Measurements from ENCODE around the gene ORM2. TPM values are rescaled to one million over a fixed set of nuclear protein-coding genes. Genes with fewer than 3 reads are reported as not detected.

Gene ORM2
- total and polyA plus RNA-seq, 2 of the 4 experiments (the other 2 are of a cell fraction) = not detected

DNA sequence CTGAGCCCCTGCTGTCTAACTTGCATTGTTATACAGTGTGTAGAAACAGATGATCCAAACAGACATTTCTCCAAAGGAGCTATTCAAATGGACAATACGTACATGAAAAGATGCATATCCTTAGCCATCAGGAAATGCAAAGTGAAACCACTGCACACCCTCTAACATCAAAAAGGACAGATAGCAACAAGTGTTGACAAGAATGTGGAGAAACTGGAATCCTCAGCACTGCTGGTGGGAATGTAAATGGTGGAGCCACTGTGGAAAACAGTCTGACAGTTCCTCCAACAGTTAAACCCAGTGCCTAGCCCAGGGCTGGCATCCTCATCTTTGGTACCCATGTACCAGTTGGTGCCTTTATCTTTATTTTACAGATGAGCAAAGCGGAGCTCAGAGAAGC lies 8.5 kb downstream of the ORM2 start:
- Histone ChIP-seq H2BK15ac (ENCODE audit: low read depth, low read length) (no peak overlapping the region), H3K4me3 (ENCODE audit: insufficient read depth, low read depth, low read length) (no peak overlapping the region), H3K4ac (ENCODE audit: low read depth, low read length) (no peak overlapping the region), H2AFZ (replicated peaks; ENCODE audit: low read length, poor library complexity) (no peak overlapping the region), H2AK5ac (ENCODE audit: low read depth, low read length) (no peak overlapping the region), H4K5ac (ENCODE audit: low read depth, low read length) (no peak overlapping the region), H2BK5ac (ENCODE audit: low read depth, low read length, poor library complexity, severe bottlenecking) (no peak overlapping the region), H2BK120ac (ENCODE audit: low read depth, low read length) (no peak overlapping the region), H2AK9ac (replicated peaks; ENCODE audit: low read depth, low read length, poor library complexity) (no peak overlapping the region), H3K36me3 (ENCODE audit: control insufficient read depth, insufficient read depth, low read length) (peaks cover 50% of the 10 kb centered on the region), H4K8ac (ENCODE audit: low read depth in 2 of 2, low read length in 2 of 2) (no peak overlapping the region), H4K91ac (ENCODE audit: insufficient read depth, low read depth, low read length) (no peak overlapping the region), H3K23ac (ENCODE audit: low read depth, low read length) (no peak overlapping the region), H3K4me1 (ENCODE audit: control insufficient read depth, insufficient read depth, low read length) (no peaks in the 10 kb centered on the region), H3K4me2 (ENCODE audit: low read depth, low read length) (no peak overlapping the region), H3K9me1 (ENCODE audit: insufficient read depth, low read length) (no peaks in the 10 kb centered on the region; the same call in 1 of the 2 replicates), H3K9ac (ENCODE audit: low read depth, low read length) (no peak overlapping the region), H3K14ac (replicated peaks; ENCODE audit: low read depth, low read length) (no peak overlapping the region), H3K56ac (ENCODE audit: extremely low read depth, insufficient read depth, low read length) (no peak overlapping the region), H3K79me1 (ENCODE audit: low read depth in 1 of 2, low read length in 2 of 2) (no peaks in the 10 kb centered on the region), H3K18ac (ENCODE audit: low read depth, low read length) (no peak overlapping the region), H4K20me1 (ENCODE audit: insufficient read depth, low read length) (no peaks in the 10 kb centered on the region), H3K9me3 (ENCODE audit: control insufficient read depth, insufficient read depth, low read length) (no peaks in the 10 kb centered on the region), H2BK20ac (ENCODE audit: low read depth, low read length) (no peak overlapping the region), H3K27ac (ENCODE audit: insufficient read depth, low read length) (no peak overlapping the region), H3K27me3 (ENCODE audit: control insufficient read depth, insufficient read depth, low read length) (no peaks in the 10 kb centered on the region)
- dilution Hi-C loops (cut with HindIII; ENCODE audit: low sequenced_read_pairs, unreplicated experiment) (no loop called here), in situ Hi-C loops (cut with MboI; ENCODE audit: low sequenced_read_pairs) (no loop called here), intact Hi-C loops (cut with micrococcal nuclease) (loop anchor here (2.0 to 10.0 kb wide), 2 partner anchors 59 to 167 kb away; partner anchors contain the start of gene WHRN)
- ChIA-PET POLR2A (ENCODE audit: unreplicated experiment) (no interaction called here), CTCF (interaction anchor here (1.6 kb wide), 1 partner anchor 79 kb away, joined by 5 read pairs; no protein-coding TSS in a partner anchor)
- DNase-seq (no peak), ATAC-seq (ENCODE audit: low read depth) (no peak)
- WGBS, 2 experiments (ENCODE audit: extremely low coverage in 2 of 2, insufficient read length in 1 of 2) = no CpG with 5 or more reads among the region's 2 CpGs
- no peak for TF ChIP-seq CHD1 (IDR thresholded peaks at IDR 0.05; ENCODE audit: low read depth, low read length)
- TF ChIP-seq SMC3 (IDR thresholded peaks at IDR 0.05; ENCODE audit: low read depth, low read length) = no peak
- TF ChIP-seq POLR2A (IDR thresholded peaks at IDR 0.05; ENCODE audit: low read depth, low read length) = no peak
- no peak for TF ChIP-seq RCOR1 (IDR thresholded peaks at IDR 0.05; ENCODE audit: insufficient replicate concordance, low read length)
- no peak for TF ChIP-seq CEBPB (IDR thresholded peaks at IDR 0.05; ENCODE audit: low read depth, low read length)
- TF ChIP-seq RAD21 (IDR thresholded peaks at IDR 0.05; ENCODE audit: low read length) = no peak
- TF ChIP-seq, protein P1, sequence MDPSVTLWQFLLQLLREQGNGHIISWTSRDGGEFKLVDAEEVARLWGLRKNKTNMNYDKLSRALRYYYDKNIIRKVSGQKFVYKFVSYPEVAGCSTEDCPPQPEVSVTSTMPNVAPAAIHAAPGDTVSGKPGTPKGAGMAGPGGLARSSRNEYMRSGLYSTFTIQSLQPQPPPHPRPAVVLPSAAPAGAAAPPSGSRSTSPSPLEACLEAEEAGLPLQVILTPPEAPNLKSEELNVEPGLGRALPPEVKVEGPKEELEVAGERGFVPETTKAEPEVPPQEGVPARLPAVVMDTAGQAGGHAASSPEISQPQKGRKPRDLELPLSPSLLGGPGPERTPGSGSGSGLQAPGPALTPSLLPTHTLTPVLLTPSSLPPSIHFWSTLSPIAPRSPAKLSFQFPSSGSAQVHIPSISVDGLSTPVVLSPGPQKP (IDR thresholded peaks at IDR 0.05; ENCODE audit: borderline replicate concordance, low read depth, low read length) = no peak
- TF ChIP-seq, protein P2, sequence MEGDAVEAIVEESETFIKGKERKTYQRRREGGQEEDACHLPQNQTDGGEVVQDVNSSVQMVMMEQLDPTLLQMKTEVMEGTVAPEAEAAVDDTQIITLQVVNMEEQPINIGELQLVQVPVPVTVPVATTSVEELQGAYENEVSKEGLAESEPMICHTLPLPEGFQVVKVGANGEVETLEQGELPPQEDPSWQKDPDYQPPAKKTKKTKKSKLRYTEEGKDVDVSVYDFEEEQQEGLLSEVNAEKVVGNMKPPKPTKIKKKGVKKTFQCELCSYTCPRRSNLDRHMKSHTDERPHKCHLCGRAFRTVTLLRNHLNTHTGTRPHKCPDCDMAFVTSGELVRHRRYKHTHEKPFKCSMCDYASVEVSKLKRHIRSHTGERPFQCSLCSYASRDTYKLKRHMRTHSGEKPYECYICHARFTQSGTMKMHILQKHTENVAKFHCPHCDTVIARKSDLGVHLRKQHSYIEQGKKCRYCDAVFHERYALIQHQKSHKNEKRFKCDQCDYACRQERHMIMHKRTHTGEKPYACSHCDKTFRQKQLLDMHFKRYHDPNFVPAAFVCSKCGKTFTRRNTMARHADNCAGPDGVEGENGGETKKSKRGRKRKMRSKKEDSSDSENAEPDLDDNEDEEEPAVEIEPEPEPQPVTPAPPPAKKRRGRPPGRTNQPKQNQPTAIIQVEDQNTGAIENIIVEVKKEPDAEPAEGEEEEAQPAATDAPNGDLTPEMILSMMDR (conservative IDR thresholded peaks at IDR 0.05; ENCODE audit: low read depth, low read length) = no peak
- TF ChIP-seq MXI1 (IDR thresholded peaks at IDR 0.05; ENCODE audit: borderline replicate concordance, low read depth, low read length) = no peak
- TF ChIP-seq NFE2L2 (IDR thresholded peaks at IDR 0.05; ENCODE audit: low read depth, low read length) = no peak
- TF ChIP-seq MAFK (IDR thresholded peaks at IDR 0.05; ENCODE audit: low read depth, low read length) = no peak
- TF ChIP-seq BHLHE40 (IDR thresholded peaks at IDR 0.05; ENCODE audit: low read depth, low read length) = no peak
- TF ChIP-seq, protein P3, sequence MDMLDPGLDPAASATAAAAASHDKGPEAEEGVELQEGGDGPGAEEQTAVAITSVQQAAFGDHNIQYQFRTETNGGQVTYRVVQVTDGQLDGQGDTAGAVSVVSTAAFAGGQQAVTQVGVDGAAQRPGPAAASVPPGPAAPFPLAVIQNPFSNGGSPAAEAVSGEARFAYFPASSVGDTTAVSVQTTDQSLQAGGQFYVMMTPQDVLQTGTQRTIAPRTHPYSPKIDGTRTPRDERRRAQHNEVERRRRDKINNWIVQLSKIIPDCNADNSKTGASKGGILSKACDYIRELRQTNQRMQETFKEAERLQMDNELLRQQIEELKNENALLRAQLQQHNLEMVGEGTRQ (IDR thresholded peaks at IDR 0.05; ENCODE audit: low read depth, low read length) = no peak
- no peak for TF ChIP-seq RFX5 (IDR thresholded peaks at IDR 0.05; ENCODE audit: low read depth, low read length)
- TF ChIP-seq MAZ (IDR thresholded peaks at IDR 0.05; ENCODE audit: borderline replicate concordance, low read depth, low read length) = no peak
- TF ChIP-seq FOS (IDR thresholded peaks at IDR 0.05; ENCODE audit: low read depth, low read length) = no peak
- BruUV-seq (replicated peaks) = no TSS peak

All from IMR-90 (cell line).